Measurements from ENCODE around the gene GREM2.

GREM2 gene

GRCh38 chr1:240611619-240612480, at the start of gene GREM2:
Gene GREM2, minus strand, starts transcription at chr1:240612155. Its CDS starts 118,680 bp downstream, at chr1:240493475.
- TF ChIP-seq GATA3 (IDR thresholded peaks at IDR 0.05; ENCODE audit: low read depth, low read length) (no peak), GATA2 (IDR thresholded peaks at IDR 0.05; ENCODE audit: low read depth, low read length) (peak; percentile 34; the same call in 1 of the 2 replicates)

- TF ChIP-seq GATA3 (IDR thresholded peaks at IDR 0.05; ENCODE audit: low read depth, low read length) (no peak), GATA2 (IDR thresholded peaks at IDR 0.05; ENCODE audit: low read depth, low read length) (no peak)
Measured at GRCh38 chr1:240658312-240658960, 46.5 kb upstream of the GREM2 start.

- no peak for TF ChIP-seq GATA2 (IDR thresholded peaks at IDR 0.05; ENCODE audit: low read depth, low read length)
- no peak for TF ChIP-seq GATA3 (IDR thresholded peaks at IDR 0.05; ENCODE audit: low read depth, low read length)
Measured at GRCh38 chr1:240656531-240656930, 44.6 kb upstream of the GREM2 start.

- TF ChIP-seq GATA2 (IDR thresholded peaks at IDR 0.05; ENCODE audit: low read depth, low read length) = no peak
Measured at GRCh38 chr1:240652961-240653409, 41.0 kb upstream of the GREM2 start.

- no peak for TF ChIP-seq GATA2 (IDR thresholded peaks at IDR 0.05; ENCODE audit: low read depth, low read length)
- no peak for TF ChIP-seq GATA3 (IDR thresholded peaks at IDR 0.05; ENCODE audit: low read depth, low read length)
Measured at GRCh38 chr1:240652549-240652948, 40.6 kb upstream of the GREM2 start.

- no peak for TF ChIP-seq GATA3 (IDR thresholded peaks at IDR 0.05; ENCODE audit: low read depth, low read length)
- no peak for TF ChIP-seq GATA2 (IDR thresholded peaks at IDR 0.05; ENCODE audit: low read depth, low read length)
Measured at GRCh38 chr1:240650877-240651276, 38.9 kb upstream of the GREM2 start.

GRCh38 chr1:240649733-240650721, 38.1 kb upstream of the GREM2 start:
- TF ChIP-seq GATA2 (IDR thresholded peaks at IDR 0.05; ENCODE audit: low read depth, low read length) = no peak
- TF ChIP-seq GATA3 (IDR thresholded peaks at IDR 0.05; ENCODE audit: low read depth, low read length) = no peak

GRCh38 chr1:240646571-240647240, 34.8 kb upstream of the GREM2 start:
- TF ChIP-seq GATA2 (IDR thresholded peaks at IDR 0.05; ENCODE audit: low read depth, low read length) = no peak
- no peak for TF ChIP-seq GATA3 (IDR thresholded peaks at IDR 0.05; ENCODE audit: low read depth, low read length)

GRCh38 chr1:240644732-240645131, 32.8 kb upstream of the GREM2 start:
- no peak for TF ChIP-seq GATA3 (IDR thresholded peaks at IDR 0.05; ENCODE audit: low read depth, low read length)
- no peak for TF ChIP-seq GATA2 (IDR thresholded peaks at IDR 0.05; ENCODE audit: low read depth, low read length)

- TF ChIP-seq GATA2 (IDR thresholded peaks at IDR 0.05; ENCODE audit: low read depth, low read length) (no peak), GATA3 (IDR thresholded peaks at IDR 0.05; ENCODE audit: low read depth, low read length) (no peak)
Measured at GRCh38 chr1:240635466-240636256, 23.7 kb upstream of the GREM2 start.

GRCh38 chr1:240630409-240630808, 18.5 kb upstream of the GREM2 start:
- TF ChIP-seq GATA3 (IDR thresholded peaks at IDR 0.05; ENCODE audit: low read depth, low read length) (no peak), GATA2 (IDR thresholded peaks at IDR 0.05; ENCODE audit: low read depth, low read length) (no peak)

- no peak for TF ChIP-seq GATA2 (IDR thresholded peaks at IDR 0.05; ENCODE audit: low read depth, low read length)
- TF ChIP-seq GATA3 (IDR thresholded peaks at IDR 0.05; ENCODE audit: low read depth, low read length) = no peak
Measured at GRCh38 chr1:240621249-240621648, 9.3 kb upstream of the GREM2 start.

Measured in SH-SY5Y (cell line).